H1 (cell line): ENCODE data around the gene YBX3. TPM values are rescaled to one million over a fixed set of nuclear protein-coding genes. Genes with fewer than 3 reads are reported as not detected.

ENCODE experiments used
- CTCF ChIA-PET: fragments of 300-600 bp; sonication (Branson Sonifier 250); formaldehyde crosslinking; loops from one replicate; lab custom pipeline; 2021; ENCODE audit not compliant: partially characterized antibody; lab: Charles Lee
- POLR2A ChIA-PET: fragments of 300-600 bp; sonication (Branson Sonifier 250); formaldehyde crosslinking; loops from one replicate; lab custom pipeline; 2021; ENCODE audit warnings: inconsistent platforms; ENCODE audit not compliant: partially characterized antibody; lab: Charles Lee
- DNase-seq, 2 experiments: peaks; one replicate each; pipeline versions ENCODE4 v3.0.0 to v3.0.0-alpha.2; 2010 to 2022; ENCODE audit warnings: low spot score in 2 of 2, low read depth in 1 of 2, mixed read lengths in 1 of 2
- FAIRE-seq: peaks from 2 replicates; lab custom pipeline; 2011; peaks lifted over from hg19 to GRCh38; lab: Jason Lieb, UNC
- H2AFZ ChIP-seq: 2 replicates; pipeline ENCODE4 v1.8.1; 2012; ENCODE audit warnings: low read length, inconsistent platforms
- H2AK5ac ChIP-seq: 2 replicates; pipeline ENCODE4 v1.6.1; 2013; ENCODE audit warnings: low read depth, low read length
- H2BK120ac ChIP-seq: replicated peaks from 2 replicates; pipeline ENCODE3; 2013; ENCODE audit warnings: low read depth, low read length, inconsistent platforms
- H2BK12ac ChIP-seq: 2 replicates; pipeline ENCODE4 v1.6.1; 2013; ENCODE audit warnings: low read depth, low read length
- H2BK15ac ChIP-seq: 2 replicates; pipeline ENCODE4 v1.6.1; 2013; ENCODE audit warnings: low read length
- H2BK20ac ChIP-seq: 2 replicates; pipeline ENCODE4 v1.6.1; 2013; ENCODE audit warnings: low read length
- H2BK5ac ChIP-seq: 2 replicates; pipeline ENCODE4 v1.6.1; 2013; ENCODE audit warnings: low read depth, low read length
- H3K14ac ChIP-seq: 2 replicates; pipeline ENCODE4 v1.6.1; 2013; ENCODE audit warnings: inconsistent platforms; ENCODE audit not compliant: insufficient read length
- H3K18ac ChIP-seq: 2 replicates; pipeline ENCODE4 v1.6.1; 2013; ENCODE audit warnings: low read length; ENCODE audit errors: extremely low read depth
- H3K23ac ChIP-seq: 2 replicates; pipeline ENCODE4 v1.6.1; 2013; ENCODE audit warnings: inconsistent platforms; ENCODE audit not compliant: insufficient read length
- H3K23me2 ChIP-seq: 2 replicates; pipeline ENCODE4 v1.6.1; 2013; ENCODE audit warnings: low read depth, low read length
- H3K27ac ChIP-seq: 2 replicates; pipeline ENCODE4 v1.6.1; 2011; ENCODE audit warnings: low read depth, low read length, inconsistent platforms
- H3K27me3 ChIP-seq, 4 experiments: replicated peaks in 1 of 4; 1 replicate in 1 of 4; 2 replicates in 3 of 4; pipeline versions ENCODE4 v1.6.1 to v1.8.1; 2011 to 2013; ENCODE audit warnings: low read length in 3 of 4, mild to moderate bottlenecking in 3 of 4, inconsistent platforms in 2 of 4, mixed read lengths in 2 of 4, moderate library complexity in 1 of 4; ENCODE audit not compliant: control insufficient read depth in 3 of 4, insufficient read depth in 3 of 4; ENCODE audit errors: extremely low read depth in 1 of 4
- H3K36me3 ChIP-seq, 4 experiments: 2 replicates each; pipeline versions ENCODE4 v1.6.1 to v1.8.1; 2011 to 2013; ENCODE audit warnings: mild to moderate bottlenecking in 4 of 4, low read length in 3 of 4, moderate library complexity in 2 of 4, control low read depth in 1 of 4, inconsistent platforms in 1 of 4; ENCODE audit not compliant: insufficient read depth in 4 of 4, control insufficient read depth in 2 of 4
- H3K4ac ChIP-seq: replicated peaks from 2 replicates; pipeline ENCODE3; 2013; ENCODE audit warnings: low read length, low read depth, mixed read lengths, inconsistent platforms; ENCODE audit not compliant: insufficient read length
- H3K4me1 ChIP-seq, 4 experiments: replicated peaks in 1 of 4; 1 replicate in 1 of 4; 2 replicates in 3 of 4; pipeline versions ENCODE4 v1.6.1 to v1.8.1; 2011 to 2013; ENCODE audit warnings: low read length in 3 of 4, inconsistent platforms in 2 of 4, mixed read lengths in 1 of 4; ENCODE audit not compliant: insufficient read depth in 4 of 4, control insufficient read depth in 3 of 4
- H3K4me2 ChIP-seq, 2 experiments: 2 replicates each; pipeline versions ENCODE4 v1.6.1 to v1.8.1; 2011 to 2013; ENCODE audit warnings: low read depth in 2 of 2, low read length in 2 of 2, control low read depth in 1 of 2, inconsistent platforms in 1 of 2, mild to moderate bottlenecking in 1 of 2; ENCODE audit not compliant: insufficient read depth in 1 of 2
- H3K4me3 ChIP-seq, 4 experiments: fragments of 200-600, 300-600 bp in 1 of 4; sonication (generic), shearing (Covaris generic), sonication (Bioruptor Twin) in 1 of 4; 2 replicates each; pipeline versions ENCODE4 v1.5.1 to v1.8.1; 2011 to 2016; ENCODE audit warnings: low read length in 4 of 4, low read depth in 3 of 4, control low read depth in 2 of 4, inconsistent platforms in 2 of 4, mild to moderate bottlenecking in 2 of 4, mixed read lengths in 1 of 4, moderate library complexity in 1 of 4; ENCODE audit not compliant: insufficient read depth in 2 of 4; ENCODE audit errors: extremely low read depth in 1 of 4
- H3K56ac ChIP-seq: replicated peaks from 2 replicates; pipeline ENCODE3; 2013; ENCODE audit warnings: low read depth, mild to moderate bottlenecking, mixed read lengths, low read length, inconsistent platforms; ENCODE audit not compliant: insufficient read length
- H3K79me1 ChIP-seq: 2 replicates; pipeline ENCODE4 v1.6.1; 2013; ENCODE audit warnings: low read depth, low read length, control low read depth
- H3K79me2 ChIP-seq, 2 experiments: 2 replicates each; pipeline versions ENCODE4 v1.6.1 to v1.8.1; 2012 to 2013; ENCODE audit warnings: low read length in 2 of 2, mild to moderate bottlenecking in 2 of 2, inconsistent platforms in 1 of 2; ENCODE audit not compliant: insufficient read depth in 2 of 2, control insufficient read depth in 1 of 2
- H3K9ac ChIP-seq, 4 experiments: replicated peaks in 1 of 4; 1 replicate in 1 of 4; 2 replicates in 3 of 4; pipeline versions ENCODE4 v1.6.1 to v1.8.1; 2011 to 2013; ENCODE audit warnings: low read depth in 3 of 4, low read length in 3 of 4, control low read depth in 2 of 4, mild to moderate bottlenecking in 2 of 4, moderate library complexity in 2 of 4, inconsistent platforms in 1 of 4; ENCODE audit errors: extremely low read depth in 1 of 4
- H3K9me3 ChIP-seq, 2 experiments: 2 replicates each; pipeline versions ENCODE4 v1.6.1 to v1.8.1; 2012 to 2013; ENCODE audit warnings: mild to moderate bottlenecking in 2 of 2, moderate library complexity in 2 of 2, control low read depth in 1 of 2, inconsistent platforms in 1 of 2, low read depth in 1 of 2, low read length in 1 of 2, mixed read lengths in 1 of 2; ENCODE audit not compliant: insufficient read depth in 2 of 2
- H4K20me1 ChIP-seq, 2 experiments: replicated peaks in 1 of 2; 2 replicates each; pipeline versions ENCODE3 to v1.8.1; 2011 to 2013; ENCODE audit warnings: inconsistent platforms in 2 of 2, low read length in 2 of 2, mild to moderate bottlenecking in 1 of 2; ENCODE audit not compliant: insufficient read depth in 2 of 2, control insufficient read depth in 1 of 2
- H4K5ac ChIP-seq: 2 replicates; pipeline ENCODE4 v1.6.1; 2013; ENCODE audit warnings: low read length, low read depth, mixed read lengths, inconsistent platforms; ENCODE audit not compliant: insufficient read length
- H4K8ac ChIP-seq: 2 replicates; pipeline ENCODE4 v1.8.0; 2013; ENCODE audit warnings: mild to moderate bottlenecking, moderate library complexity, low read length, inconsistent platforms; ENCODE audit not compliant: insufficient read depth; ENCODE audit errors: extremely low read depth
- H4K91ac ChIP-seq: replicated peaks from 2 replicates; pipeline ENCODE3; 2013; ENCODE audit warnings: low read length, mixed read lengths, inconsistent platforms; ENCODE audit not compliant: insufficient read length
- CHD2 ChIP-seq: IDR thresholded peaks from 2 replicates; pipeline ENCODE4 v1.6.1; 2012; ENCODE audit warnings: low read length, improper control_type of control experiment
- E2F6 ChIP-seq: IDR thresholded peaks from 2 replicates; pipeline ENCODE4 v1.6.1; 2012; ENCODE audit warnings: inconsistent platforms
- JUND ChIP-seq: IDR thresholded peaks from 2 replicates; pipeline ENCODE4 v1.6.1; 2011; ENCODE audit warnings: mild to moderate bottlenecking, improper control_type of control experiment, low read length
- SAP30 ChIP-seq: fragments of 300-600 bp; sonication (generic); IDR thresholded peaks from 2 replicates; pipeline ENCODE4 v1.7.1; 2012; ENCODE audit warnings: low read length, moderate library complexity, mild to moderate bottlenecking, inconsistent platforms; ENCODE audit not compliant: insufficient read depth, insufficient replicate concordance
- TBP ChIP-seq: IDR thresholded peaks from 2 replicates; pipeline ENCODE4 v1.6.1; 2011; ENCODE audit warnings: low read depth, low read length, improper control_type of control experiment
- WGBS, 2 experiments: shearing (Covaris generic) in 1 of 2; methylation state at CpG; one replicate each; pipeline versions ENCODE4 v1.1.6 to v1.1.7; 2013 to 2015; ENCODE audit warnings: low lambda C conversion rate in 2 of 2, mixed read lengths in 2 of 2, inconsistent platforms in 1 of 2, low coverage in 1 of 2, missing lambda C conversion rate in 1 of 2; ENCODE audit not compliant: insufficient replicate concordance in 2 of 2, insufficient coverage in 1 of 2, insufficient read length in 1 of 2; ENCODE audit errors: extremely low coverage in 1 of 2, missing lambda C conversion rate in 1 of 2; 5-methylcytosine and 5-hydroxymethylcytosine counted together
- polyA plus RNA-seq, 7 experiments: library from polyadenylated mRNA; depleted of rRNA in 3 of 7; stranded (reverse) in 5 of 7; unstranded in 2 of 7; fragments of >200 nt in 5 of 7; fragments of 200-250 nt in 2 of 7; gene quantifications; 1 replicate in 5 of 7; 2 replicates in 1 of 7; 4 replicates in 1 of 7; pipeline versions ENCODE4 v1.2.1 to v1.2.3, GENCODE V29; 2011 to 2013; ENCODE audit warnings: missing spikeins in 2 of 7, mixed read lengths in 2 of 7
- total RNA-seq: library from RNA; stranded (reverse); fragmentation: NEBNext Ultra II Directional; extraction: Animal tissue kit (Norgen Biotek cat#: 25700); gene quantifications from 2 replicates; pipeline ENCODE4 v1.2.1, GENCODE V29; 2021

YBX3 gene
- total and polyA plus RNA-seq, 2 of the 8 experiments (the other 6 are each of a cell fraction or from before 2014, with no cell fraction given): 83.1 to 480 TPM

GRCh38 chr12:10719482-10719881, 3.6 kb downstream of the YBX3 start:
- no peak overlapping the region for H4K5ac ChIP-seq
- TF ChIP-seq CHD2 (no peak), TBP (no peak), SAP30 (no peak), JUND (no peak), E2F6 (no peak)
- TF ChIP-seq, all 59 proteins: peak for 0
- peaks cover 4 to 8% of the 10 kb centered on the region in 2 experiments for H4K20me1 ChIP-seq
- no peak overlapping the region for H2BK12ac ChIP-seq
- no peaks in the 10 kb centered on the region for H3K9me3 ChIP-seq
- WGBS, 2 experiments: 78% methylated on average over 4 of the region's 4 CpGs; no CpG with 5 or more reads in 1 of the 2 experiments
- DNase-seq (no peak), FAIRE-seq (no peak)
- no peak overlapping the region for H3K4ac ChIP-seq
- POLR2A ChIA-PET: interaction anchor here (1.0 to 3.2 kb wide), 4 partner anchors 13 to 112 kb away, joined by 3 to 15 read pairs (median 8); partner anchors contain the start of gene MAGOHB
- CTCF ChIA-PET: interaction anchor here (1.1 to 2.1 kb wide), 2 partner anchors 30 to 352 kb away, joined by 3 to 7 read pairs; no protein-coding TSS in a partner anchor
- no peak overlapping the region for H2BK20ac ChIP-seq
- H3K18ac ChIP-seq: no peak overlapping the region
- H3K23me2 ChIP-seq: peaks cover 11% of the 10 kb centered on the region
- peaks cover 29 to 83% of the 10 kb centered on the region in 2 experiments for H3K79me2 ChIP-seq
- no peaks in the 10 kb centered on the region; the same call in 1 of the 2 replicates for H3K79me1 ChIP-seq
- H2BK15ac ChIP-seq: no peak overlapping the region
- no peak overlapping the region for H4K91ac ChIP-seq
- no peak overlapping the region for H2BK120ac ChIP-seq
- H3K14ac ChIP-seq: no peak overlapping the region
- no peak overlapping the region for H3K27ac ChIP-seq
- no peak overlapping the region for H2AFZ ChIP-seq
- no peak overlapping the region for H3K23ac ChIP-seq
- no peak overlapping the region for H2BK5ac ChIP-seq
- H4K8ac ChIP-seq: no peak overlapping the region
- peaks cover 4 to 26% (median 15%) of the 10 kb centered on the region in 4 experiments; a peak in 7 of 8 replicates for H3K36me3 ChIP-seq
- no peaks in the 10 kb centered on the region for H3K27me3 ChIP-seq
- peaks cover 7 to 26% (median 12%) of the 10 kb centered on the region in 4 experiments; a peak in 6 of 7 replicates for H3K4me1 ChIP-seq
- no peak overlapping the region for H3K9ac ChIP-seq
- peak overlapping the region in 1 of 4 experiments; percentile 99; a peak in 1 of 8 replicates for H3K4me3 ChIP-seq
- H3K4me2 ChIP-seq: peak overlapping the region; percentile 31 to 34; a peak in 3 of 4 replicates
- H2AK5ac ChIP-seq: no peak overlapping the region
- H3K56ac ChIP-seq: no peak overlapping the region
